ENCODE results near the gene SORT1. TPM values are rescaled to one million over a fixed set of nuclear protein-coding genes. Genes with fewer than 3 reads are reported as not detected.

Gene SORT1
- total RNA-seq, 1 experiment from 2014 or later, result 41.1 TPM

DNA sequence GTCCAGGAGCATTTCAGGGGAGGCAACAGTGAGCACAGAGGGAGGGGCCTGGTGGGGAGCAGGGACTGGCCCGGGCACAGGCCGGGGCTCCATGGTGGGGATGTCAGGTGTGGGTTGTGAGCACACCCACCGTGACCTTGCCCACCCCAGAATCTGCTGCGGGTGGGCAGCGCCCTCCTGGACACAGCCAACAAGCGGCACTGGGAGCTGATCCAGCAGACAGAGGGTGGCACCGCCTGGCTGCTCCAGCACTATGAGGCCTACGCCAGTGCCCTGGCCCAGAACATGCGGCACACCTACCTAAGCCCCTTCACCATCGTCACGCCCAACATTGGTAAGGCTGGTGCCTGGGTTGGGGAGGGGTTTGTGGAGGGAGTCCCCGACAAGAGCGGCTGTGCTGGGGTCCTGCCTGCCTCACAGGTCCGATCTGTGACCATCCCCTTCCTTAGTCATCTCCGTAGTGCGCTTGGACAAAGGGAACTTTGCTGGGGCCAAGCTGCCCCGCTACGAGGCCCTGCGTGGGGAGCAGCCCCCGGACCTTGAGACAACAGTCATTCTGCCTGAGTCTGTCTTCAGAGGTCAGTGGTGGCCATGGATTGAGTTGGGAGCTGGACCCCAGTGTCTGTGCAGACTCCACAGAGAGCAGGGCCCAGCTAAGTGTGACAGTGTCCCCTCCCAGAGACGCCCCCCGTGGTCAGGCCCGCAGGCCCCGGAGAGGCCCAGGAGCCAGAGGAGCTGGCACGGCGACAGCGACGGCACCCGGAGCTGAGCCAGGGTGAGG lies 129.1 kb downstream of the SORT1 start:
- no peaks in the 10 kb centered on the region for H3K36me3 ChIP-seq
- H3K4me1 ChIP-seq, result peaks cover 23% of the 10 kb centered on the region
- H3K27ac ChIP-seq, result no peak overlapping the region
- no peak overlapping the region for H3K4me3 ChIP-seq
- no peaks in the 10 kb centered on the region for H3K9me3 ChIP-seq (replicated peaks)
- H3K27me3 ChIP-seq, result no peaks in the 10 kb centered on the region
- DNase-seq, result no peak

GRCh38 chr1:109267743-109268300 lies 129.9 kb downstream of the SORT1 start:
- no peak overlapping the region for H3K27ac ChIP-seq
- H3K4me1 ChIP-seq, result peaks cover 19% of the 10 kb centered on the region
- no peaks in the 10 kb centered on the region for H3K27me3 ChIP-seq
- no peak for DNase-seq
- no peaks in the 10 kb centered on the region for H3K9me3 ChIP-seq (replicated peaks)
- H3K36me3 ChIP-seq, result no peaks in the 10 kb centered on the region
- H3K4me3 ChIP-seq, result no peak overlapping the region

GRCh38 chr1:109266965-109267364 lies 130.8 kb downstream of the SORT1 start:
- no peaks in the 10 kb centered on the region for H3K27me3 ChIP-seq
- H3K4me1 ChIP-seq, result peaks cover 10% of the 10 kb centered on the region
- no peak overlapping the region for H3K4me3 ChIP-seq
- no peaks in the 10 kb centered on the region for H3K36me3 ChIP-seq
- no peak for DNase-seq
- H3K27ac ChIP-seq, result no peak overlapping the region
- H3K9me3 ChIP-seq (replicated peaks), result no peaks in the 10 kb centered on the region

- Histone ChIP-seq H3K9me3 (replicated peaks) (no peaks in the 10 kb centered on the region), H3K4me3 (no peak overlapping the region), H3K36me3 (no peaks in the 10 kb centered on the region), H3K27ac (no peak overlapping the region), H3K4me1 (peaks cover 8% of the 10 kb centered on the region), H3K27me3 (no peaks in the 10 kb centered on the region)
- DNase-seq, result no peak
Observed at GRCh38 chr1:109265741-109266330, 131.9 kb downstream of the SORT1 start.

GRCh38 chr1:109265016-109265415 lies 132.7 kb downstream of the SORT1 start:
- no peak overlapping the region for H3K27ac ChIP-seq

DNA sequence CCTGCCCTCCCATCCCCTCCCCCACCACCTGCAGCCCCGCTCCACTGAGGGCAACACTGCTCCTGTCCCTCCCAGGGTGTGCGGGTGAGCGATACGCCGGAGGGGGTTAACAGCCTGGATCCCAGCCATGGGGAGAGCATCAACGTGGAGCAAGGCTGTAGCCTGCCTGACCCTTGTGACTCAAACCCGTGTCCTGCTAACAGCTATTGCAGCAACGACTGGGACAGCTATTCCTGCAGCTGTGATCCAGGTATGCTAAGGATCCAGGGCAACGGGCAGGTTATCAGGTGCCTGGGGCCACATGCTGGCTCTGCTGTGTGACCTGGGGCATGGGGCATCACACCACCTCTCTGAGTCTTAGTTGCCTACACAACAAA lies 133.4 kb downstream of the SORT1 start:
- no peak overlapping the region for H3K27ac ChIP-seq
- H3K36me3 ChIP-seq, result no peaks in the 10 kb centered on the region
- no peak for DNase-seq
- peaks cover under 1% of the 10 kb centered on the region; the same call in 1 of the 2 replicates for H3K4me1 ChIP-seq
- no peaks in the 10 kb centered on the region for H3K9me3 ChIP-seq (replicated peaks)
- H3K27me3 ChIP-seq, result no peaks in the 10 kb centered on the region
- no peak overlapping the region for H3K4me3 ChIP-seq

More at GRCh38 chr1:109265016-109265415, 132.7 kb downstream of the SORT1 start:
- Histone ChIP-seq H3K36me3 (no peaks in the 10 kb centered on the region), H3K4me1 (peaks cover 7% of the 10 kb centered on the region), H3K4me3 (no peak overlapping the region), H3K9me3 (replicated peaks) (no peaks in the 10 kb centered on the region), H3K27me3 (no peaks in the 10 kb centered on the region)
- DNase-seq, result no peak

DNA sequence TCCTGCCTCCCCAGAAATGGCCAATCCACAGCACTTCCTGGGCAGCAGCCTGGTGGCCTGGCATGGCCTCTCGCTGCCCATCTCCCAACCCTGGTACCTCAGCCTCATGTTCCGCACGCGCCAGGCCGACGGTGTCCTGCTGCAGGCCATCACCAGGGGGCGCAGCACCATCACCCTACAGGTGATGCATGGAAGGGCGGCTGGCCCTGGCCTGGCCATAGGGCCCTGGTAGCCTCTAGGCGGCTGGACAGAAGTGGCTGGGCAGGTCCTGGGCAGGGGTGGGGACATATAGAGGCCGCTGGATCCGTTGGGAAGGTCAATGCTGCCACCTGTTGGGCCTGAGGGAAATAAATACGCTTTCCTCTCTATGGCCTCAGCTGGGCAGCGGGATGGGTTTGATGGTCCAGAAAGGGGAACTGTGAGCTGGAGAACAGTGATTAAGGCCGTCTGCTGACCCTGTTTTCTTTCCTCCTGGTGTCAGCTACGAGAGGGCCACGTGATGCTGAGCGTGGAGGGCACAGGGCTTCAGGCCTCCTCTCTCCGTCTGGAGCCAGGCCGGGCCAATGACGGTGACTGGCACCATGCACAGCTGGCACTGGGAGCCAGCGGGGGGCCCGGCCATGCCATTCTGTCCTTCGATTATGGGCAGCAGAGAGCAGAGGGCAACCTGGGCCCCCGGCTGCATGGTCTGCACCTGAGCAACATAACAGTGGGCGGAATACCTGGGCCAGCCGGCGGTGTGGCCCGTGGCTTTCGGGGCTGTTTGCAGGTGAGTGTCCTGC lies 133.9 kb downstream of the SORT1 start:
- H3K27ac ChIP-seq, result no peak overlapping the region
- no peaks in the 10 kb centered on the region for H3K27me3 ChIP-seq
- H3K36me3 ChIP-seq, result no peaks in the 10 kb centered on the region
- H3K9me3 ChIP-seq (replicated peaks), result no peaks in the 10 kb centered on the region
- no peaks in the 10 kb centered on the region for H3K4me1 ChIP-seq
- H3K4me3 ChIP-seq, result no peak overlapping the region
- DNase-seq, result peak; percentile 83 to 86

DNA sequence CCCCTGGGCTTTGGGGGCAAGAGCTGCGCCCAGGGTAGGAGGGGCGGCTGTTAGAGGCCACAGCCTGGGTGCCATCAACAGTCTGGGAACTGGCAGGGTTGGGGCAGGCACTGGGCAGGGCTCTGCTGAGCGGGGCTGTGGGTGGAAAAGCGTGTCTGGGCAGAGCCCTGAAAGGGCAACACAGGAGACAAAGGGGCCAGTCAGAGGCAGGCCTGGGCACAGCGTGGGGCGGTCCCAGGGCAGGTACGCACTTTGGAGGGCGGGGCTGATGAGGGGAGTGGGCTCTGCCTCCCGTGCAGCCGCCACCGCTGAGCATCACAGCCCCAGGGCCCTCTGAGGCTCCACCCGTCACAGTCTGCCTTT lies 134.5 kb downstream of the SORT1 start:
- DNase-seq, result no peak
- Histone ChIP-seq H3K27me3 (no peaks in the 10 kb centered on the region), H3K9me3 (replicated peaks) (no peaks in the 10 kb centered on the region), H3K4me1 (no peaks in the 10 kb centered on the region), H3K36me3 (no peaks in the 10 kb centered on the region), H3K27ac (no peak overlapping the region), H3K4me3 (no peak overlapping the region)

DNA sequence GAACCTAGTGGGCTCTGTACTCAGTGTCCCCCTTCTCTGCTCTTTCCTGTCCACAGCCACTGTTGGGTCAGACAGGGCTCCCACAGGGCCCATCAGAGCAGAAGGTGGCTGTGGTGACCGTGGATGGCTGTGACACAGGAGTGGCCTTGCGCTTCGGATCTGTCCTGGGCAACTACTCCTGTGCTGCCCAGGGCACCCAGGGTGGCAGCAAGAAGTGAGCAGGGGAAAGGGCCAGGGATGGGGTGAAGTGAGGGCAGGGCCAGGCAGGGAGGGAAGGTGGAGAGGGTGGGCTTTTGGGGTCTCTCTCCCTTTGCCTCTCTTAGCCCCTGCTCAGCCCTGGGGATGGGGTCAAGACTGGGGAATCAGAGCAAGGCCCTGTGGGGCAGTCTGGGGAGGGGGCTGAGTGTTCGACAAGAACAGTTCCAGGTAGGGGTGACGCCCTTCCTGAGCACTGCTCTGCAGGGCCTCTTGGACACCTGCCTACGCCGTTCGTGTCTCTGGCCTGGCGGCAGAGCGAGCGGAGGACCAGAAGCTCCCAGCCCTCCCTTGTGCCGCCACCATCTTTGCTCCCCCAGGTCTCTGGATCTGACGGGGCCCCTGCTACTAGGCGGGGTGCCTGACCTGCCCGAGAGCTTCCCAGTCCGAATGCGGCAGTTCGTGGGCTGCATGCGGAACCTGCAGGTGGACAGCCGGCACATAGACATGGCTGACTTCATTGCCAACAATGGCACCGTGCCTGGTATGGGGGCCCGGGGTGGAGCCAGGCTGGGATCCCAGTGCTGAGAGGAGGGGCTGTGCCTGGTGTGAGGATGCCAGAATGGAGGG lies 135.3 kb downstream of the SORT1 start:
- Histone ChIP-seq H3K4me1 (no peaks in the 10 kb centered on the region), H3K9me3 (replicated peaks) (no peaks in the 10 kb centered on the region), H3K27ac (no peak overlapping the region), H3K36me3 (no peaks in the 10 kb centered on the region), H3K27me3 (no peaks in the 10 kb centered on the region), H3K4me3 (no peak overlapping the region)
- DNase-seq, result no peak

DNA sequence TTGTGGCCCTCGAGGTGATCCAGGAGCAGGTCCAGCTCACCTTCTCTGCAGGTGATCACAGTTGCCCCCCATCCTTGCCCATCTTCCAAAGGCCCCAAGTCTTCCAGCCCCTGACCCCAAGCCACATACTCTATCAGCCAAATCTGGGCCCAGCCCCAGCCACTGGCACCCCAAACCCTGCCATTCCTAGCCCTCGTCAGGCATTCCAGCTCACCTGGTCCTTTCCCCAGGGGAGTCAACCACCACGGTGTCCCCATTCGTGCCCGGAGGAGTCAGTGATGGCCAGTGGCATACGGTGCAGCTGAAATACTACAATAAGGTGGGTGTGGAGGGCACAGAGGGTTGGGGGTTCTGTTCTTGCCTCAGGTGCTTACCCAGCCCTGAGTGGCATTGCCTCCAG lies 136.1 kb downstream of the SORT1 start:
- Histone ChIP-seq H3K4me3 (no peak overlapping the region), H3K36me3 (no peaks in the 10 kb centered on the region), H3K27ac (no peak overlapping the region), H3K27me3 (no peaks in the 10 kb centered on the region), H3K4me1 (no peaks in the 10 kb centered on the region), H3K9me3 (replicated peaks) (no peaks in the 10 kb centered on the region)
- no peak for DNase-seq

DNA sequence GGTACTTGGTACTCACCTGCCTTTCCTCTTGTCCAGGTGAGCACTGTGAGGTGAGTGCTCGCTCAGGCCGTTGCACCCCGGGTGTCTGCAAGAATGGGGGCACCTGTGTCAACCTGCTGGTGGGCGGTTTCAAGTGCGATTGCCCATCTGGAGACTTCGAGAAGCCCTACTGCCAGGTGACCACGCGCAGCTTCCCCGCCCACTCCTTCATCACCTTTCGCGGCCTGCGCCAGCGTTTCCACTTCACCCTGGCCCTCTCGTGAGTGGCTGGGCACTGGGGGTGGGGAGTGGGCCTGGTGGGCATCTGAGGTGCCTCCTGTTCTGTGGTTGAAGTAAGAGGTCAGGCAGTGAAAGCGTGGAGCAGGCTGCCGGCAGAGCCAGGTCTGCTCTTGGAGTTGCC lies 136.7 kb downstream of the SORT1 start:
- Histone ChIP-seq H3K27me3 (no peaks in the 10 kb centered on the region), H3K36me3 (no peaks in the 10 kb centered on the region), H3K27ac (no peak overlapping the region), H3K4me3 (no peak overlapping the region), H3K4me1 (no peaks in the 10 kb centered on the region), H3K9me3 (replicated peaks) (no peaks in the 10 kb centered on the region)
- no peak for DNase-seq

DNA sequence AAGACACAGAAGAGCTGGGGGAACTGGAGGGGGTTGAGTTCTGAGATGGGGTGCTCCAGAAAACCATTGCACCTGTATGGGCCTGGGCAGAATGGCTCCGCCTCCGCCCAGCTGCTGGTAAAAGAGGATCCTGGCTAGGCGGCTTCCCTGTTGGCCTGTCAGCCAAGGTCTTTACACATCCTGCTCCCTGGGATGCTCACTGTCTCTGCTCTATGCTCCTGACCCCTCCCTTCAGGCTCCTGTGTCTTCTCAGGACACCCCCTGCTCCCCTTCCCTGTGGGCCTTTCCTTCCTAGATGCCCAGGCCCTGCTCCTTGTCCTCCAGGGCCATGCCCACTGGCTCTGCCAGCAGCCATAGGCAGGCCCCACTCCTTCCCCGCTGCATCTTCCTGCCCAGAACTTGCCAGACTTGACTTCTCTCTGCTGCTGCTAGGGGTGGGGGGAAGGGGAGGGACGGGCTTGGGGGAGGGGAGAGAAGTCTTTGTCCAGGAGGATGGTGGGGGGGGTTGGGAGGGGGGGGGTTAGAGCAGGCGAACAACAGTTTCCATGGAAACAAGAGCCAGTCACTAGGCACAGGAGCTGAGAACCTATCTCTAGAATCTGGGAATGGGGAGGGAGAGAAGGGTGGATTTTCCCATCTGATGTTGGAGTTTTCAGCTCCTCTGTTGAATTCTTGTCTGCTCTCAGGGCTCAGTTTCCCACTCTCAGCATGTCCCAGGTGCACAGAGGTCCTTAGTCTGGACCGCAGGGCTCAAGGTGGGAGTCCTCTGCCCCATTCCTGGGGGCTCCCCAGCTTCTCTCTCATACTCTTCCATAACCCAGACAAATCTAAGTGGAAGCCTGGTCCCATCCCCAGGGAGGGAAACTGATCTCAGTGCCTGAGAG lies 137.8 kb downstream of the SORT1 start:
- Histone ChIP-seq H3K9me3 (replicated peaks) (no peaks in the 10 kb centered on the region), H3K27ac (no peak overlapping the region), H3K27me3 (no peaks in the 10 kb centered on the region), H3K4me1 (peaks cover 3% of the 10 kb centered on the region; the same call in 1 of the 2 replicates), H3K4me3 (no peak overlapping the region), H3K36me3 (no peaks in the 10 kb centered on the region)
- no peak for DNase-seq

Data from SJCRH30 (cell line).